ENCODE data around the gene NRAP. TPM values are rescaled to one million over a fixed set of nuclear protein-coding genes. Genes with fewer than 3 reads are reported as not detected.

NRAP gene
- total RNA-seq, 1 experiment from 2014 or later, result not detected

DNA sequence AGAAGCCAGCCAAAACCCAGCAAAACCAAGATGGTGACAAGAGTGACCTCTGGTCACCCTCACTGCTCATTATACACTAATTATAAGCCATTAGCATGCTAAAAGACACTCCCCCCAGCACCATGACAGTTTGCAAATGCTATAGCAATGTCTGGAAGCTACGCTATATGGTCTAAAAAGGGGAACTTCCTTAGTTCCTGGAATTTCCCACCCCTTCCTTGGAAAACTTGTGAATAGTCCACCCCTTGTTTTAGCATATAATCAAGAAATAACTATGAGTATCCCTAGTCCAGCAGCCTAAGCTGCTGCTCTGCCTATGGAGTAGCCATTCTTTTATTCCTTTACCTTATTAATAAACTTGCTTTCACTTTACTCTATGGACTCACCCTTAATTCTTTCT is 31.9 kb upstream of the NRAP start:
- no peak overlapping the region for H3K18ac ChIP-seq (ENCODE audit: insufficient read length, low read depth, low read length)
- Mint-ChIP-seq H3K9me3 (peaks cover 8 to 15% of the 10 kb centered on the region in 2 experiments), H3K27me3 (ENCODE audit: low read depth) (peaks cover 1% of the 10 kb centered on the region; the same call in 1 of the 2 replicates), H3K4me1 (peaks cover 16 to 22% of the 10 kb centered on the region in 2 experiments), H3K4me3 (no peak overlapping the region), H3K36me3 (ENCODE audit: insufficient read depth in 1 of 3, low read depth in 3 of 3) (peaks cover 13 to 29% (median 14%) of the 10 kb centered on the region in 3 experiments), H3K27ac (no peak overlapping the region)
- no peak overlapping the region for H3K56ac ChIP-seq (ENCODE audit: insufficient read length, low read depth, low read length)
- H3K79me1 ChIP-seq (ENCODE audit: insufficient read depth, low read depth, low read length, poor library complexity, severe bottlenecking), result no peaks in the 10 kb centered on the region
- no CpG with 5 or more reads among the region's 1 CpG for whole genome bisulfite sequencing (ENCODE audit: extremely low coverage, insufficient read length, low lambda C conversion rate)
- H3K23me2 ChIP-seq (ENCODE audit: insufficient read length, low read depth, low read length, poor library complexity, severe bottlenecking), result peaks cover 2% of the 10 kb centered on the region
- no peaks in the 10 kb centered on the region for H4K20me1 ChIP-seq (ENCODE audit: control insufficient read depth, insufficient read depth, insufficient read length)
- H3K4ac ChIP-seq (ENCODE audit: low read depth, low read length), result no peak overlapping the region
- H2AFZ ChIP-seq (ENCODE audit: low read length), result no peak overlapping the region
- no peaks in the 10 kb centered on the region for H3K79me2 ChIP-seq (ENCODE audit: insufficient read depth, low read length)
- no peak overlapping the region for H3T11ph ChIP-seq (ENCODE audit: low read length)
- H3K14ac ChIP-seq (ENCODE audit: insufficient read depth, low read length), result no peak overlapping the region
- no peaks in the 10 kb centered on the region for H3K9me3 ChIP-seq (ENCODE audit: control insufficient read depth, low read depth, low read length)
- no peak overlapping the region for H4K8ac ChIP-seq (replicated peaks; ENCODE audit: insufficient read length, low read depth, low read length)
- no peak overlapping the region for H4K5ac ChIP-seq (ENCODE audit: insufficient read length, low read depth, low read length)
- no peaks in the 10 kb centered on the region for H3K4me1 ChIP-seq (ENCODE audit: insufficient read depth, low read length)
- no peak overlapping the region for H3K23ac ChIP-seq (ENCODE audit: insufficient read length, low read depth, low read length)
- H2BK12ac ChIP-seq (ENCODE audit: insufficient read length, low read depth, low read length), result no peak overlapping the region
- TF ChIP-seq, protein P1, sequence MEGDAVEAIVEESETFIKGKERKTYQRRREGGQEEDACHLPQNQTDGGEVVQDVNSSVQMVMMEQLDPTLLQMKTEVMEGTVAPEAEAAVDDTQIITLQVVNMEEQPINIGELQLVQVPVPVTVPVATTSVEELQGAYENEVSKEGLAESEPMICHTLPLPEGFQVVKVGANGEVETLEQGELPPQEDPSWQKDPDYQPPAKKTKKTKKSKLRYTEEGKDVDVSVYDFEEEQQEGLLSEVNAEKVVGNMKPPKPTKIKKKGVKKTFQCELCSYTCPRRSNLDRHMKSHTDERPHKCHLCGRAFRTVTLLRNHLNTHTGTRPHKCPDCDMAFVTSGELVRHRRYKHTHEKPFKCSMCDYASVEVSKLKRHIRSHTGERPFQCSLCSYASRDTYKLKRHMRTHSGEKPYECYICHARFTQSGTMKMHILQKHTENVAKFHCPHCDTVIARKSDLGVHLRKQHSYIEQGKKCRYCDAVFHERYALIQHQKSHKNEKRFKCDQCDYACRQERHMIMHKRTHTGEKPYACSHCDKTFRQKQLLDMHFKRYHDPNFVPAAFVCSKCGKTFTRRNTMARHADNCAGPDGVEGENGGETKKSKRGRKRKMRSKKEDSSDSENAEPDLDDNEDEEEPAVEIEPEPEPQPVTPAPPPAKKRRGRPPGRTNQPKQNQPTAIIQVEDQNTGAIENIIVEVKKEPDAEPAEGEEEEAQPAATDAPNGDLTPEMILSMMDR (conservative IDR thresholded peaks at IDR 0.05), result no peak
- no peak overlapping the region for H4K91ac ChIP-seq (ENCODE audit: insufficient read length, low read depth, low read length)
- no peak overlapping the region for H2BK120ac ChIP-seq (ENCODE audit: low read depth, low read length, poor library complexity, severe bottlenecking)
- H2BK5ac ChIP-seq (ENCODE audit: insufficient read length, low read length), result no peak overlapping the region
- H3K27me3 ChIP-seq (ENCODE audit: insufficient read depth, low read length), result no peaks in the 10 kb centered on the region
- H3K4me2 ChIP-seq (ENCODE audit: insufficient read depth, insufficient read length, low read length), result no peak overlapping the region
- no peak overlapping the region for H2BK15ac ChIP-seq (ENCODE audit: low read depth, low read length)
- DNase-seq, result no peak
- no peak overlapping the region for H3K9ac ChIP-seq (ENCODE audit: extremely low read depth, insufficient read length, low read length)
- H2BK20ac ChIP-seq (ENCODE audit: low read depth, low read length, poor library complexity, severe bottlenecking), result no peak overlapping the region
- H3K27ac ChIP-seq (ENCODE audit: insufficient read length, low read depth, low read length), result no peak overlapping the region
- H2AK5ac ChIP-seq (ENCODE audit: insufficient read length, low read length), result no peak overlapping the region

Data from H9 (cell line).